GM18909 (cell line): ENCODE results near the gene PLXND1.
"Not testable (repeated sequence)": the region's sequence is repeated elsewhere in the genome, so short reads cannot be mapped to it uniquely, and the experiment has no call there.

Experiments
- ATAC-seq: cut with Tn5 transposase; IDR thresholded peaks from one replicate; pipeline ENCODE4 v1.9.1; 2021; ENCODE audit warnings: mild to moderate bottlenecking; ENCODE audit not compliant: unreplicated experiment, poor library complexity

PLXND1 gene

DNA sequence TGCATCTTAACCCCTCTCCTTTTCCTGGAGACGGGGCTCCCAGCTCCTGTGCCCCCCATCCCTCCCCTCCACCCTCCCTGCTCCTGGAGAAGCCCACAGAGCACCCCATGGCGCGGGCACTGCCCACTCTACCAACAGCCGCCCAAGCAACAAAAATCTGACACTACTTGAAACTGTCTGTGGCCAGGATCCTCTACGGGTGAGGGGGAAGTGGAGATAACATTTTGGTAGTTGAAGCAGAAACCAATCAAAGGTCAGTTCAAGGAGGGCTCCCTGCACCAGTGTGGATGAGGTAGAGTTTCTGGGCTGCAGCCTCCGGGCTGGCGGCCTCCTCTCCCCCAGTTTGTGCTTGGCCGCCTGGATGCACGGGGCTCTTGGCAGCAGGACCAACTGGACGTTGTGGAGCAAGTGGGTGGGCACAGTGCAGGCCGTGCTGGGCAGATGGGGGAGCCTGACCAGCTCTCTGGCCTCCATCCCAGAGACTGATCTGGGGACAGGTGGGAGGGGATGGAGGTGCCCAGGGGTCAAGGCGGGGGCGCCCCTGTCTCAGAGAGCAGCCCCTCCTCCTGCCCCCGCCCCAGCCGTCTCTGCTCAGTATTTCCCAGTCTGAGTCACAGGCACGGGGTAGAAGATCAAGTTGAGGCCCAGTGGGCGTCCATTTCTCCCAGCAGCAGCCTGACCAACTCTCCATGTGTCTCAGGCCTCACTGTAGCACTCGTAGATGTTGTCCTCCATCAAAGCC, 50.7 kb downstream of the PLXND1 start:
- ATAC-seq, result no peak

- ATAC-seq, result no peak
Measured at GRCh38 chr3:129555153-129555550, 51.3 kb downstream of the PLXND1 start.

GRCh38 chr3:129554356-129555152, 51.9 kb downstream of the PLXND1 start:
- ATAC-seq, result no peak

DNA sequence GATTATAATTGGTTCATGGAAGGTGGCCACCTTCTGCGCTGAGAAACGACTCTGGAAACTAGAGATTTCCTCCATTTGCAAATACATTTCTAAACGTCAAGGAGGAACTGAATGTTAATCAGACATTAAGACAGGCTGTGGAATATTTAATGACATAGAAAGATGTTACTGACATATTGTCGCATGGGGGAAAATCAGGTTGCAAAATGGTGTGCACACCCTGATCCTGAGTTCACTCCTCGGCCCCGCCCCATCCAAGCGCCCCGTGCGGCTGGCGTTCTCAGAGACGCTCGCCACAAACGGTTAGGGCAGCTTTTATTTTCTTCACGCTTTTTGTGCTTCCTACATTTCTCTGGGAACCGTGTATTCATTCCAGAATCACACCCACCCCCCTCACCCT, 52.8 kb downstream of the PLXND1 start:
- no peak for ATAC-seq

GRCh38 chr3:129553171-129553570, 53.3 kb downstream of the PLXND1 start:
- ATAC-seq, result no peak

- no peak for ATAC-seq
Measured at GRCh38 chr3:129552287-129553050, 54.0 kb downstream of the PLXND1 start.

GRCh38 chr3:129549805-129550204, 56.7 kb downstream of the PLXND1 start:
- no peak for ATAC-seq

GRCh38 chr3:129549006-129549800, 57.3 kb downstream of the PLXND1 start:
- no peak for ATAC-seq

- ATAC-seq, result no peak
Measured at GRCh38 chr3:129548104-129548965, 58.1 kb downstream of the PLXND1 start.

DNA sequence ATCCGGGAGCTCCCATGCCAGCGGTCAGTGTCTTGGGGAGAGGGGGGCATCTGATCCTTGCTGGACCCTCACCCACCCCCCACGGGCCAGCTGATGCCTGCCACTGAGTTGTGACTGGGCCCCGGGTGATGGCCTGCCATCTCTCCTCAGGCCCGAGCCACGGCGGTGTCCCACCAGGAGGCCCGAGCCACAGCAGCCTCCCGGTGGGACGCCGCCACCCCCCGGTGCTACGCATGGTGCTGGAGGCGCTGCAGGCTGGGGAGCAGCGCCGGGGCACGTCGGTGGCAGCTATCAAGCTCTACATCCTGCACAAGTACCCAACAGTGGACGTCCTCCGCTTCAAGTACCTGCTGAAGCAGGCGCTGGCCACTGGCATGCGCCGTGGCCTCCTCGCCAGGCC, 59.2 kb downstream of the PLXND1 start:
- ATAC-seq, result no peak

GRCh38 chr3:129545951-129546350, 60.5 kb downstream of the PLXND1 start:
- ATAC-seq, result not testable (repeated sequence)

DNA sequence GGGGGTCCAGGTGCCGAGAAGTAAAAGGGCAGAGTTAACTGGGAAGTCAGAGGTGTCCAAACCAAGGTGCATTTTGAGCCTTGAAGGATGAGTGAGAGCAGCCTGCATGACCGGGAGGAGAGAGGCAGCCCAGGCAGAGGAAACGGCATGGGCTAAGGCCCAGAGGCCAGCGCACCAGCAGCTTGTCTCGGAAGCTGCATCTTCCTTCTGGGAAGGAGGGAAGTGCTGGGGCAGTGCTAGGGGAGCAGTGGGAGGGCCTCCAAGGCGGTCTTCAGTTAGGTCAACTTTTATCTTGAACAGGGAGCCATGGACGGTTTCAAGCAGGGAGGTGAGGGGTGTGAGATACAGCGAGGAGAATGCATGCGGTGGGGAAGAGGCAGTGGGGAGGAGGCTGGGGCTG, 62.5 kb downstream of the PLXND1 start:
- ATAC-seq, result no peak

DNA sequence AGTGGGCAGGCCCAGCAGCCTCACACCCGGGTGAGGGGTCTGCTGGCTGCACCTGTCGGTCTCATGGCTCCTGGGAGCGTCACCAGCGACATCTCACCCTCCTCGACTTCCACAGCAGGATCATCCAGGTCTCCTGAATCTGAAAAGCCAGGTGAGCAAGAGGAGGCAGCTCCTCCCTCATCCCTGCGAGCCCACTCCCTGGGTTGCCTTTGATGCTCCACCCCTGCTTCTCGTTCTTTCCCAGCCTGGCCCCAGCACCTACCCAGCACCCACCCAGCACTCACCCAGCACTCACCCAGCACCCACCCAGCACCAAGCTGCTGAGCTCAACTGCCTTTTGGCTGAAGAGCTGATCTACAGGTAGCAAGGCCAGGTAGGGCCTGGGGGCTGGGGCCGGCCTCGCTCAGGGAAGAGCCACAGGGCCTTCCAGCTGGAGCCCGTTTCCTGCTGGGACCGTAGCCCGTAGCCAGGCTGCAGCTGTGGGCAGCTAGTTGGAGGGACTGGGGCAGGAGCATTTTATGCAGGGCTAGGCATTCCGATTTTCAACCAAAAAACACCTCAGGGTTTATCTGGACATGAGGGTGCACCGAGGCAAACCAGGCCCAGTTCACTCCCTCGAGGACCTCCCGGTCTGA, 63.2 kb downstream of the PLXND1 start, which contains the start of gene H1-8:
Gene H1-8 (plus strand): TSS at position 20 of the 635 bp plus-strand sequence. CDS start 44 bp downstream, at position 64.
- ATAC-seq, result no peak

GRCh38 chr3:129542747-129543146, 63.7 kb downstream of the PLXND1 start:
- no peak for ATAC-seq

GRCh38 chr3:129540776-129541516, 65.5 kb downstream of the PLXND1 start:
- no peak for ATAC-seq

DNA sequence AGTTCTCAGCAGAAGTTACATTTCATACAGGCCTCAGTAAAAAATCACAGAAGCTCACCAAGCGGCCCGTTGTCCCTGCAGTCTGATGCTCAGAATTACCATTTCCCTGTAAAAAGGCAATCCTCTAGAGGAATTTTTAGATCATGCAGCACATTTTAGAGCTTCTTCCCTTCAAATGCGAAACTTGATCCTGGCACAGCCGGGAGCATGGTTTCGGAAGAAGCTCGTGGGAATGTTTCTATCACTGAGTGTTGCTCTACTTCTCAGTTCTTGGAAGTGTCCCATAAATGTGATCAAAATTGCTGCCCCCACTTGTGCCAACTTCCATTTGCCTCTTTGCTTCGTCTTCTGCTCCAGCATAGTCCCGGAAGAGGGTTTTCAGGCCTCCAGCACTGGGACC, 67.3 kb downstream of the PLXND1 start:
- no peak for ATAC-seq

- no peak for ATAC-seq
Measured at GRCh38 chr3:129536804-129537203, 69.7 kb downstream of the PLXND1 start.

DNA sequence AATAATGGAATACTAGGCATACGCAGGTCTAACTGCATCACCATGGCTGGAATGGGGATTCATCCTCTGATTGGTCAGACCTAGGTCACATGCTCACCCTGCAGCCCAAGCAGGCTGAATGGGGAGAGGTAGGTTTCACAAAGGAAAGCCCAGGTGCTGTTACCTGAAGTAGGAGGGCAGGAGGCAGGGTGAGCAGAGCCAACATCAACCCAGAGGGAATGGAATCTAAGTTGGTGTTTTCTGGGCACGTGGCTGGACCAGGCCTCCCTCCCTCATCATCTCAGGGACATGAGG, 70.2 kb downstream of the PLXND1 start:
- no peak for ATAC-seq
